SJCRH30 (cell line): ENCODE data around the gene EML3. TPM values are rescaled to one million over a fixed set of nuclear protein-coding genes. Genes with fewer than 3 reads are reported as not detected.
"Not testable (repeated sequence)": the region's sequence is repeated elsewhere in the genome, so short reads cannot be mapped to it uniquely, and the experiment has no call there.

ENCODE experiments used
- DNase-seq, 2 experiments: peaks; one replicate each; pipeline ENCODE4 v3.0.0-alpha.2; 2015 to 2020
- H3K27ac ChIP-seq: fragments of 250-450 bp; sonication (Bioruptor Pico); 2 replicates; pipeline ENCODE4 v1.5.1; 2020; ENCODE audit warnings: mild to moderate bottlenecking, moderate library complexity
- H3K27me3 ChIP-seq: fragments of 250-450 bp; sonication (Bioruptor Pico); 2 replicates; pipeline ENCODE4 v1.5.1; 2020; ENCODE audit warnings: mild to moderate bottlenecking, moderate library complexity
- H3K36me3 ChIP-seq: fragments of 250-450 bp; sonication (Bioruptor Pico); 2 replicates; pipeline ENCODE4 v1.5.1; 2020; ENCODE audit warnings: mild to moderate bottlenecking, moderate library complexity
- H3K4me1 ChIP-seq: fragments of 250-450 bp; sonication (Bioruptor Pico); 2 replicates; pipeline ENCODE4 v1.5.1; 2020; ENCODE audit warnings: mild to moderate bottlenecking, moderate library complexity
- H3K4me3 ChIP-seq: fragments of 250-450 bp; sonication (Bioruptor Pico); 2 replicates; pipeline ENCODE4 v1.5.1; 2020; ENCODE audit warnings: mild to moderate bottlenecking, moderate library complexity
- H3K9me3 ChIP-seq: fragments of 250-450 bp; sonication (Bioruptor Pico); replicated peaks from 2 replicates; pipeline ENCODE4 v1.5.1; 2020; ENCODE audit warnings: mild to moderate bottlenecking, moderate library complexity
- total RNA-seq: library from RNA; depleted of rRNA; stranded (reverse); fragments of >200 nt; shearing (Covaris generic); gene quantifications from 2 replicates; pipeline ENCODE4 v1.2.3, GENCODE V29; 2014

EML3 gene
- total RNA-seq, 1 experiment from 2014 or later: 8.9 TPM

GRCh38 chr11:62593434-62594044 is 19.0 kb downstream of the EML3 start:
- H3K27me3 ChIP-seq: no peaks in the 10 kb centered on the region
- no peaks in the 10 kb centered on the region; the same call in 1 of the 2 replicates for H3K4me1 ChIP-seq
- H3K4me3 ChIP-seq: no peak overlapping the region
- peaks cover 40% of the 10 kb centered on the region for H3K36me3 ChIP-seq
- no peaks in the 10 kb centered on the region for H3K9me3 ChIP-seq
- no peak overlapping the region for H3K27ac ChIP-seq
- peak; percentile 80 to 83 for DNase-seq

GRCh38 chr11:62592989-62593421 is 19.6 kb downstream of the EML3 start:
- no peaks in the 10 kb centered on the region for H3K27me3 ChIP-seq
- H3K4me1 ChIP-seq: no peaks in the 10 kb centered on the region; the same call in 1 of the 2 replicates
- no peak overlapping the region for H3K27ac ChIP-seq
- no peaks in the 10 kb centered on the region for H3K9me3 ChIP-seq
- DNase-seq: no peak
- H3K36me3 ChIP-seq: peaks cover 36% of the 10 kb centered on the region
- no peak overlapping the region for H3K4me3 ChIP-seq

GRCh38 chr11:62592146-62592815 is 20.3 kb downstream of the EML3 start:
- peak overlapping the region; percentile 40 for H3K27ac ChIP-seq
- no peak for DNase-seq
- no peaks in the 10 kb centered on the region for H3K27me3 ChIP-seq
- peaks cover 32% of the 10 kb centered on the region for H3K36me3 ChIP-seq
- no peaks in the 10 kb centered on the region for H3K9me3 ChIP-seq
- no peaks in the 10 kb centered on the region; the same call in 1 of the 2 replicates for H3K4me1 ChIP-seq
- peak overlapping the region; percentile 70 for H3K4me3 ChIP-seq

DNA sequence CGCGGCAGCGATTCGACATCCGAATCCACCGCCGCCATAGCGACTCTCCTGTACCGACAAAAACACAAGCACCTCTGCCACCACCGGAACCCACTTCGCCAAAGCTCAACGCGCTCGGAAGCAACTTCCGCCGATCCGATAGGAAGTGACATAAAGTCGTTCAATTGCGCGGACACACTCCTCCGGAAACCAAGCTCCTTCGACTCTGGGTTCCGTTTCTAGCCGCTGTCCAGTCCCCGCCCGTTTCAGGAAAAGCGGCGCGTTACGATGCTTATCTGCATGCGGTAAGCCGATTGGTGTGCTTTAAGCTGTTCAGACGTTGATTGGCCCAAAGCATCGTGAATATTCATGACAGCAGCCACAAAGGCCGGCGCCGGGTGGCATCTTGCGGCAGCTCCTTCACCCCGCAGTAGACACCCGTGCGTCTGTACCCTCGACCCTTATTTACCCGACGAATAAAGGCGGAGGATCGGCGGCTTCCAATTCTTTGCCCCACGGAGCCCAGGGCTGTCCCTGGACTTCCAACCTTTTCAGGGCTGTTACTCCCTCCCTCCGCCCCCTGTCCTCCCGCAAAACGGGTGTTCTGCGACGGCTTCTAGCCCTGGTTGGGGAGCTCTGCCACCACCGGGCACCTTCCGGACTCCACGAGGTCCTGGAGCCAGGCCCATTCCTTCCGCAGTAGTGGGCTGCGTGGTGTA is 21.0 kb downstream of the EML3 start, which contains the start of gene TUT1:
TSS of gene TUT1 (minus strand) at position 76 of the 698 bp plus-strand sequence. CDS start at position 38, 38 bp downstream.
- peaks cover 30% of the 10 kb centered on the region for H3K36me3 ChIP-seq
- DNase-seq: peak; percentile 97 to 99
- H3K27me3 ChIP-seq: no peaks in the 10 kb centered on the region
- no peaks in the 10 kb centered on the region for H3K9me3 ChIP-seq
- no peaks in the 10 kb centered on the region; the same call in 1 of the 2 replicates for H3K4me1 ChIP-seq
- peak within 1 kb of the TSS; percentile 59 for H3K27ac ChIP-seq
- peak within 1 kb of the TSS; percentile 70 for H3K4me3 ChIP-seq

DNA sequence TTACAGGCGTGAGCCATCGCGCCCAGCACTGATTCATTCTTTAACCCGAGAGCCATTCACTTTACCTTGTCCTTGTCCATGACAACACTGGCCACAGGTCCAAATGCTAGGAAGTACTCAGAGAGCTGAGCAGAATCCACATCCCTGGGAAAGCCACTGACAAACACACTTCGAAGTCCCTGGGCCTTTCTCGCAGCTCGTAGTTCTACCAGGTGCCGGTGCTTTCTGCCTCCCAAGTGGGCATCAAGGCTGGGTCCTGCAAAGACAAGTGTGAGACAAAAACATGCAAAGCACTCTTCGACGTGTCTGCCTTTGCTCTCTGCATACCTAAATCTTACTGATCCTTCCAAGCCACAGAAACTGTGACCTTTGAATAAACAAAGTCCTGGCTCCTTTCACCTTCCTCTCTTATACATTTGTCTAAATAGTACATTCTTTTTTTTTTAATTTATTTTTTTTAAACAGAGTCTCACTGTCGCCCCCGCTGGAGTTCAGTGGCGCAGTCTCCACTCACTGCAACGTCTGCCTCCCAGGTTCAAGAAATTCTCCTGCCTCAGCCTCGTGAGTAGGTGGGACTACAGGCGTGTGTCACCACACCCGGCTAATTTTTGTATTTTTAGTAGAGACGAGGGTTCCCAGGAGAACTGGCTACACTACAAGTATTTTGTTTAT is 23.5 kb downstream of the EML3 start:
- H3K9me3 ChIP-seq: no peaks in the 10 kb centered on the region
- peaks cover 28% of the 10 kb centered on the region for H3K36me3 ChIP-seq
- H3K27me3 ChIP-seq: no peaks in the 10 kb centered on the region
- H3K4me1 ChIP-seq: no peaks in the 10 kb centered on the region; the same call in 1 of the 2 replicates
- no peak overlapping the region for H3K4me3 ChIP-seq
- DNase-seq: no peak
- H3K27ac ChIP-seq: no peak overlapping the region

DNA sequence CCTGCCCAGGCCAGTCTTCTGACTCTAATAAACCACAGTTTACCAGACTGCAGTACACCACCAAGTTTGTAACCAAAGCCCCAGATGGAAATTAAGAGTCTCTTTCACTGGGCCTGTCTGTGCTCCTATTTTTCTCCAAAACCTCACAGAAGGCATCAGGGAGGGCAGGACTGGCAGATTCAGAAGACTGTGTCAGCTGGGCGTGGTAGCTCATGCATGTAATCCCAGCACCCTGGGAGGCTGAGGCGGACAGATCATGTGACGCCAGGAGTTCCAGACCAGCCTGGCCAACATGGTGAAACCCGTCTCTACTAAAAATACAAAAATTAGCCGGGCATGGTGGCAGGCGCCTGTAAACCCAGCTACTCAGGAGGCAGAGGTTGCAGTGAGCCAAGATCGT is 27.2 kb downstream of the EML3 start:
- H3K36me3 ChIP-seq: peaks cover 23% of the 10 kb centered on the region

DNA sequence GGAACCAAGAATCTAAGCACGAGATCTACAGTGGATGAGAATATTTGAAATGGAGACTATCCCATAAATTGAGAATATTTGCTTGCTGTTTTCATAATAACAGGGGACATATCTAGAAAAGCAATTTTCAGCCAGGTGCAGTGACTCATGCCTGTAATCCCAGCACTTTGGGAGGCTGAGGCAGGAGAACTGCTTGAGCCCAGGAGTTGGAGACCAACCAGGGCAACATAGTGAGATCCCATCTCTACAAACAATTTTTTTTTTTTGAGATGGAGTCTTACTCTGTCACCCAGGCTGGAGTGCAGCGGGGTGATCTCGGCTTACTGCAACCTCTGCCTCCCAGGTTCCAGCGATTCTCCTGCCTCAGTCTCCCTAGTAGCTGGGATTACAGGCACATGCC is 30.8 kb downstream of the EML3 start:
- H3K27ac ChIP-seq, H3K27me3 ChIP-seq, H3K4me1 ChIP-seq, H3K4me3 ChIP-seq, DNase-seq, H3K9me3 ChIP-seq: not testable (repeated sequence)
- peaks cover 24% of the 10 kb centered on the region; the same call in 1 of the 2 replicates for H3K36me3 ChIP-seq

More for the DNA sequence above, 27.2 kb downstream of the EML3 start:
- not testable (repeated sequence) for H3K27ac ChIP-seq, H3K9me3 ChIP-seq, H3K4me1 ChIP-seq, DNase-seq, H3K27me3 ChIP-seq, H3K4me3 ChIP-seq

DNA sequence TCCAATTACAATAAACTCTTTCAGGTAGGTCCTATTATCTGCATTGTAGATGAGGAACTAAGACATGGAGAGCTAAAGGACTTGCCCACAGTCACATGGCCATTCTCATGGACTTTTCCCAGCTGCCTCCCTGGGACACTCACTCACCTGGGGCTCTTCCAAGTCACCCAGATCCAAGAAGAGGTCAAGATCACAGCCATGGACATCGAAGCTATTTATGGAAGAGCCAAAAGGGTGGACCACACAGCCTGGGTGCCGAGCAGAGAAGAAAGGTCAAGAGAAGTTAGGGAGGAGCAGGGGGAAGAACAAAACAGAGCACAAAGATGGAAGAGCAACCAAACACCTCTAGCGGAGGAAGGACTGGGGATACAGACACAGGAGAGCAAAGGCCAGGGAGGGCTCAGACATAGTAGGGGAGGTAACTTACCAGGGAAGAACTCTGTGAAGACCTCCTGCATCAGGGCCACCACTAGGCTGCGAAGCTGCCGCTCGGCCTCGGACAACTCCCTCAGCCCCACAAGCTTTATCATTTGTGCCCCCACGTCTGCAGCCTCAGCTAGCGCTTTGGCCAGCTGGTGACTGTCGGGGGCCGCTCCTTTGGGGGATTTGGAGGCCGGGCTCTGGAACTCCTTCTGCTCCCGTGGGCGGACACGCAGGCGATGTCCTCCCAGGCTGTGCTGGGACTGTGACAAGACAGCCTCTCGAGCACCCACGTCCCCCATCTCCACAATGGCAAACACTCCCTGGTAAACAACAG is 31.4 kb downstream of the EML3 start:
- H3K36me3 ChIP-seq: peaks cover 20% of the 10 kb centered on the region; the same call in 1 of the 2 replicates
- no peaks in the 10 kb centered on the region for H3K27me3 ChIP-seq
- DNase-seq: no peak
- H3K4me3 ChIP-seq: no peak overlapping the region
- H3K27ac ChIP-seq: no peak overlapping the region
- H3K4me1 ChIP-seq: no peaks in the 10 kb centered on the region
- no peaks in the 10 kb centered on the region for H3K9me3 ChIP-seq

GRCh38 chr11:62579252-62579651 is 33.3 kb downstream of the EML3 start:
- no peaks in the 10 kb centered on the region for H3K9me3 ChIP-seq
- peaks cover 3% of the 10 kb centered on the region; the same call in 1 of the 2 replicates for H3K4me1 ChIP-seq
- H3K4me3 ChIP-seq: no peak overlapping the region
- H3K27me3 ChIP-seq: no peaks in the 10 kb centered on the region
- no peak for DNase-seq
- H3K27ac ChIP-seq: no peak overlapping the region
- H3K36me3 ChIP-seq: peaks cover 16% of the 10 kb centered on the region; the same call in 1 of the 2 replicates

- Histone ChIP-seq H3K27ac (no peak overlapping the region), H3K4me1 (peaks cover 3% of the 10 kb centered on the region; the same call in 1 of the 2 replicates), H3K4me3 (no peak overlapping the region), H3K27me3 (no peaks in the 10 kb centered on the region), H3K9me3 (no peaks in the 10 kb centered on the region), H3K36me3 (peaks cover 12% of the 10 kb centered on the region; the same call in 1 of the 2 replicates)
- DNase-seq: no peak
Observed at GRCh38 chr11:62578541-62578940, 34.0 kb downstream of the EML3 start.

- Histone ChIP-seq H3K36me3 (peaks cover 15% of the 10 kb centered on the region), H3K27ac (no peak overlapping the region), H3K9me3 (no peaks in the 10 kb centered on the region), H3K4me1 (peaks cover 3% of the 10 kb centered on the region; the same call in 1 of the 2 replicates), H3K4me3 (no peak overlapping the region), H3K27me3 (no peaks in the 10 kb centered on the region)
- no peak for DNase-seq
Observed at GRCh38 chr11:62577046-62577714, 35.4 kb downstream of the EML3 start.

- Histone ChIP-seq H3K9me3 (no peaks in the 10 kb centered on the region), H3K4me1 (peaks cover 3% of the 10 kb centered on the region; the same call in 1 of the 2 replicates), H3K4me3 (no peak overlapping the region), H3K27me3 (no peaks in the 10 kb centered on the region), H3K27ac (no peak overlapping the region; the same call in 1 of the 2 replicates), H3K36me3 (peaks cover 28% of the 10 kb centered on the region)
- DNase-seq: no peak
Observed at GRCh38 chr11:62575837-62576236, 36.7 kb downstream of the EML3 start.

DNA sequence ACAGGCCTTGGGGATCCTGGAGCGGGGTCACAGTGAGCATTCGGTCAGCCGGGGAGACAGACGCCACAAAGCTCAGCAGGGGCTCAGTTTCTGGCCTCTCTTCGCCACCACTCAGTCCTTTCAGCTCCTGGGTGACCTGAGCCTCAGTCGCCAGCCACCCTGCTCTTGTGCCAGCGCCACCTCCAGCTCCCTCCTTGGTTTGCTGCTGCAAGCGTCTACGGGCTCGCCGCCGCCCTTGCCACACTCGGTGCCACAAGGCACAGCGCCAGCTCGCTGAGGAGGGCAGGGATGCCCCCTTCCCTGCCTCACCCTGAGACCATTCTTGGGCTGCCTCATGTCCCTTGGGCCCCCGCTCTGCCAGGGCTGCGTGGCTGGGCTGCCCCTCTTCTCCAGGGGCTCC is 37.4 kb downstream of the EML3 start:
- H3K4me1 ChIP-seq: peaks cover 3% of the 10 kb centered on the region; the same call in 1 of the 2 replicates
- no peaks in the 10 kb centered on the region for H3K27me3 ChIP-seq
- no peaks in the 10 kb centered on the region for H3K9me3 ChIP-seq
- H3K4me3 ChIP-seq: peak overlapping the region; percentile 71
- peaks cover 35% of the 10 kb centered on the region for H3K36me3 ChIP-seq
- H3K27ac ChIP-seq: peak overlapping the region; percentile 72
- no peak for DNase-seq
